Pancreas (tissue), 10 donors: Measurements from ENCODE around the gene PDZD7. TPM values are rescaled to one million over a fixed set of nuclear protein-coding genes. Genes with fewer than 3 reads are reported as not detected.

Source experiments
- ATAC-seq, 4 donors: fragments of 200-7000 bp; cut with Tn5 transposase; one replicate each; pipeline versions ENCODE4 v1.8.0 to v1.9.1; 2020; ENCODE audit warnings: mild to moderate bottlenecking in 4 of 4, moderate library complexity in 4 of 4
- DNase-seq, 6 donors: peaks; one replicate each; pipeline ENCODE4 v3.0.0-alpha.2; 2020
- FAIRE-seq: peaks from 2 replicates; lab custom pipeline; 2012; peaks lifted over from hg19 to GRCh38; lab: Jason Lieb, UNC
- H3K27ac ChIP-seq, 4 donors: fragments of 200-600 bp; sonication (generic); 1 replicate in 3 of 4; 2 replicates in 1 of 4; pipeline versions ENCODE4 v1.5.0 to v1.8.0; 2020
- H3K27me3 ChIP-seq, 4 donors: fragments of 200-600 bp; one replicate each; pipeline ENCODE4 v1.8.0; 2021
- H3K36me3 ChIP-seq, 3 donors: fragments of 200-600 bp; sonication (generic) in 1 of 3; one replicate each; pipeline versions ENCODE4 v1.5.0 to v1.8.0; 2020 to 2021
- H3K4me1 ChIP-seq, 3 donors: fragments of 200-600 bp; one replicate each; pipeline ENCODE4 v1.8.0; 2021
- H3K4me3 ChIP-seq, 4 donors: fragments of 200-600 bp; sonication (generic) in 2 of 4; one replicate each; pipeline versions ENCODE4 v1.5.0 to v1.8.0; 2020 to 2021
- H3K9me3 ChIP-seq, 4 donors: fragments of 200-600 bp; one replicate each; pipeline ENCODE4 v1.8.0; 2021
- WGBS, 2 donors: extraction: QIAGEN DNeasy Blood & Tissue Kit; methylation state at CpG; one replicate each; pipeline ENCODE4 v1.1.7; 2013; 5-methylcytosine and 5-hydroxymethylcytosine counted together
- intact Hi-C, 3 donors: fragments of 100-400 bp; cut with DNase I; formaldehyde crosslinking; loops; one replicate each; pipeline versions ENCODE4 v1.11.1 to v1.14.2; 2022
- polyA plus RNA-seq, 2 donors: library from polyadenylated mRNA; stranded (reverse); fragments of 200-250 nt; gene quantifications; one replicate each; pipeline ENCODE4 v1.2.3, GENCODE V29; 2013
- total RNA-seq, 6 donors: library from RNA; stranded (reverse); fragmentation: NEBNext Ultra II Directional in 4 of 6; extraction: Animal tissue kit (Norgen Biotek cat#: 25700) in 4 of 6; gene quantifications; one replicate each; pipeline versions ENCODE4 v1.2.1 to v1.2.4, GENCODE V29; 2021 to 2023
- TF ChIP-seq, protein P1 (sequence below), 4 donors: fragments of 200-600 bp; sonication (generic) in 3 of 4; IDR thresholded peaks; one replicate each; pipeline versions ENCODE4 v1.5.0 to v1.8.0; 2021; ENCODE audit warnings: antibody characterized with exemption in 4 of 4
- donor health status: healthy with polysubstance abuse.
- donor health status: DM: no; HTN: no; CAD: no; lungs with moderate emphysema.
- donor health status: DM: no; HTN: no; CAD: no.
- donor health status: control.
- donor health status: control.
- donor health status: Bipolar disorder and iron deficiency.
- donor health status: DM: yes; HTN: yes; CAD: no.
- donor health status: DM: no; HTN: no; CAD: no.
- donor health status: DM: no; HTN: no; CAD: no.
- donor health status: DM: yes; HTN: yes; CAD: no.

Gene PDZD7
- total and polyA plus RNA-seq, 8 donors: 0.18 to 0.99 (median 0.38) TPM

DNA sequence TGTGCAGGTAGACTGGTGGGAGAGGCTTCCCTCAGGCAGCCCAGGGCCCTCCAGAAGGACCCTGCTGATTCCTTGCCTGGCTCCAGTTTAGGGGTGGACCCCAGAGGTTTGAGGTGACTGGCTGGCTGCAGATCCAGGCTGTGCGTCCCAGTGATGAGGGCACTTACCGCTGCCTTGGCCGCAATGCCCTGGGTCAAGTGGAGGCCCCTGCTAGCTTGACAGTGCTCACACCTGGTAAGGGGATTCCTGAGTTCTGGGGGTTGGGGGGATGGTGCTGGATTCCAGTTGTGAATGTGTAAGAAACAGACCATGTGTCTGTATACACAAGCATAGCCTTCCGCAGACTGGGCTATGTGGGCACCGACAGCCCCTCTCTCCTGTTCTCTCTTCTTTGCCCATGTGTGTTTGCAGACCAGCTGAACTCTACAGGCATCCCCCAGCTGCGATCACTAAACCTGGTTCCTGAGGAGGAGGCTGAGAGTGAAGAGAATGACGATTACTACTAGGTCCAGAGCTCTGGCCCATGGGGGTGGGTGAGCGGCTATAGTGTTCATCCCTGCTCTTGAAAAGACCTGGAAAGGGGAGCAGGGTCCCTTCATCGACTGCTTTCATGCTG lies 33.6 kb upstream of the PDZD7 start:
- no peaks in the 10 kb centered on the region for H3K9me3 ChIP-seq
- H3K27ac ChIP-seq: no peak overlapping the region
- H3K27me3 ChIP-seq: no peaks in the 10 kb centered on the region
- H3K4me1 ChIP-seq: peaks cover 4 to 11% (median 6%) of the 10 kb centered on the region in 3 donors
- intact Hi-C loops: no loop called here
- WGBS, 2 donors: 82 to 84% methylated on average over 9 of the region's 9 CpGs
- ATAC-seq (no peak), DNase-seq (no peak), FAIRE-seq (no peak)
- no peak overlapping the region for H3K4me3 ChIP-seq
- TF ChIP-seq, protein P1, sequence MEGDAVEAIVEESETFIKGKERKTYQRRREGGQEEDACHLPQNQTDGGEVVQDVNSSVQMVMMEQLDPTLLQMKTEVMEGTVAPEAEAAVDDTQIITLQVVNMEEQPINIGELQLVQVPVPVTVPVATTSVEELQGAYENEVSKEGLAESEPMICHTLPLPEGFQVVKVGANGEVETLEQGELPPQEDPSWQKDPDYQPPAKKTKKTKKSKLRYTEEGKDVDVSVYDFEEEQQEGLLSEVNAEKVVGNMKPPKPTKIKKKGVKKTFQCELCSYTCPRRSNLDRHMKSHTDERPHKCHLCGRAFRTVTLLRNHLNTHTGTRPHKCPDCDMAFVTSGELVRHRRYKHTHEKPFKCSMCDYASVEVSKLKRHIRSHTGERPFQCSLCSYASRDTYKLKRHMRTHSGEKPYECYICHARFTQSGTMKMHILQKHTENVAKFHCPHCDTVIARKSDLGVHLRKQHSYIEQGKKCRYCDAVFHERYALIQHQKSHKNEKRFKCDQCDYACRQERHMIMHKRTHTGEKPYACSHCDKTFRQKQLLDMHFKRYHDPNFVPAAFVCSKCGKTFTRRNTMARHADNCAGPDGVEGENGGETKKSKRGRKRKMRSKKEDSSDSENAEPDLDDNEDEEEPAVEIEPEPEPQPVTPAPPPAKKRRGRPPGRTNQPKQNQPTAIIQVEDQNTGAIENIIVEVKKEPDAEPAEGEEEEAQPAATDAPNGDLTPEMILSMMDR (IDR thresholded peaks at IDR 0.05): no peak
- no peaks in the 10 kb centered on the region for H3K36me3 ChIP-seq

DNA sequence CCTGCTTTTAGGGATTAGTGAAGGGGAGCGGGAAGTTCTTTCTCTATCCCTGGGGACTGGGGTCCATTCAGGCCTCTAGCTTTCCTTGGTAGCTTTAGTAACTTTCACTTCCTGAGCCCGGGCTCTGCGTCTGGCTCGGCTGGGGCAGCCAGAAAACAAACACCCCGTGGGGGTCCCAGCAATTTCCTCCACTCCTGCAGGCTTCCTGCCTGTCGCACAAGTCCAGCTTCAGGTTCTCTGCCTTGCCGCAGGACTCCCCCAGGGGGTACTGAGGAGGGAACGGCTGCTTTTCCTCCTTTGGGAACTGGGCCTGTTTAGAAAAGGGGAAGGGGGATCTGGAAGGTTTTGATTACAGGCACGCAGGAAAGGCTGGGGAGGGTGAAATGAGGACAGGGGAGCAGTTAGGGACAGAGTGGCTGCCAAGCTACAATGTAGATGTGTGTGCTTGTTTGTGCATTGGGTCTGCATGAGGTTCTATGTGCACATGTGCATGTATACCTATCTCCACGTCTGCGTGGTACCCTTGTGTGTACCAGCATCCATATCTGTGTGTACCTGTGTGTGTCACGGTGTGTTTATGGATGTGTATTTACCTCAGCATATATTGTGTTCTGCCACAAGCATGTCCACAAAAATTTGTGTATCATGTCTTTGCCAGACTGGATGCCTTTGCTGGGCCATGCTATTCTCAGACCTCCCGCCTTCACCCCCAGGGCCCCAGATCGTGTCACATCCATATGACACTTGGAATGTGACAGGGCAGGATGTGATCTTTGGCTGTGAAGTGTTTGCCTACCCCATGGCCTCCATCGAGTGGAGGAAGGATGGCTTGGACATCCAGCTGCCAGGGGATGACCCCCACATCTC lies 32.9 kb upstream of the PDZD7 start:
- no peak for DNase-seq
- ATAC-seq: no peak
- 54 to 61% methylated on average over 15 of the region's 15 CpGs for WGBS, 2 donors
- no peak for FAIRE-seq
- Histone ChIP-seq H3K4me1 (peaks cover 4 to 11% (median 6%) of the 10 kb centered on the region in 3 donors), H3K9me3 (no peaks in the 10 kb centered on the region), H3K27ac (no peak overlapping the region), H3K36me3 (no peaks in the 10 kb centered on the region), H3K4me3 (no peak overlapping the region), H3K27me3 (no peaks in the 10 kb centered on the region)
- TF ChIP-seq, protein P1 (IDR thresholded peaks at IDR 0.05): no peak
- intact Hi-C loops: no loop called here

DNA sequence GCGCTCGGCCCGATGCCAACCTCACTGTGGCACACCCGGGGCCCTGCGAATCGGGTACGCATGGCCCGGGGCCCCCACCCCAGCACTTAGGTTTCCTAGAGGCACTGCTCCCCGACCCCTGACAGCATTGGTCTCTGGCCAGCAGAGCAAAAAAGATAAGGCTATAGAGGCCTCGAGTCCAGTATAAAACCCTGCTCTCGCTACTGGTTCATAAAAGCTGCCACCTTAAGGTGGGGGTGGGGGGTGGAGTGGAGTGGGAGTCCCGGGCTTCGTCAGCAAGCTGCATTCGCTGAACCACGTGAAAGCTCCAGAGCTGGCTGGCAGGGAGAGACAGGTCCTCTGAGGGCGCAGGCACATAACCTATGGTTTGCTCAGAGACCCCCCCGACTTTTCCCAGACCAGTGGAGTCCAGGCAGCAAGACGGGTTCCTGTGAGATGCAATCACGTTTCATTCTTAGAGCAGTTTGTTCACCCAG lies 32.2 kb upstream of the PDZD7 start:
- ATAC-seq (no peak), FAIRE-seq (no peak), DNase-seq (peak in 1 of 6 donors; percentile 65)
- Histone ChIP-seq H3K27me3 (no peaks in the 10 kb centered on the region), H3K27ac (no peak overlapping the region), H3K4me1 (peaks cover 4 to 11% (median 6%) of the 10 kb centered on the region in 3 donors), H3K9me3 (no peaks in the 10 kb centered on the region), H3K36me3 (no peaks in the 10 kb centered on the region), H3K4me3 (peak overlapping the region in 2 of 4 donors; percentile 22 to 40)
- WGBS, 2 donors: 22 to 28% methylated on average over 19 of the region's 19 CpGs
- intact Hi-C loops: no loop called here
- TF ChIP-seq, protein P1 (IDR thresholded peaks at IDR 0.05): no peak

DNA sequence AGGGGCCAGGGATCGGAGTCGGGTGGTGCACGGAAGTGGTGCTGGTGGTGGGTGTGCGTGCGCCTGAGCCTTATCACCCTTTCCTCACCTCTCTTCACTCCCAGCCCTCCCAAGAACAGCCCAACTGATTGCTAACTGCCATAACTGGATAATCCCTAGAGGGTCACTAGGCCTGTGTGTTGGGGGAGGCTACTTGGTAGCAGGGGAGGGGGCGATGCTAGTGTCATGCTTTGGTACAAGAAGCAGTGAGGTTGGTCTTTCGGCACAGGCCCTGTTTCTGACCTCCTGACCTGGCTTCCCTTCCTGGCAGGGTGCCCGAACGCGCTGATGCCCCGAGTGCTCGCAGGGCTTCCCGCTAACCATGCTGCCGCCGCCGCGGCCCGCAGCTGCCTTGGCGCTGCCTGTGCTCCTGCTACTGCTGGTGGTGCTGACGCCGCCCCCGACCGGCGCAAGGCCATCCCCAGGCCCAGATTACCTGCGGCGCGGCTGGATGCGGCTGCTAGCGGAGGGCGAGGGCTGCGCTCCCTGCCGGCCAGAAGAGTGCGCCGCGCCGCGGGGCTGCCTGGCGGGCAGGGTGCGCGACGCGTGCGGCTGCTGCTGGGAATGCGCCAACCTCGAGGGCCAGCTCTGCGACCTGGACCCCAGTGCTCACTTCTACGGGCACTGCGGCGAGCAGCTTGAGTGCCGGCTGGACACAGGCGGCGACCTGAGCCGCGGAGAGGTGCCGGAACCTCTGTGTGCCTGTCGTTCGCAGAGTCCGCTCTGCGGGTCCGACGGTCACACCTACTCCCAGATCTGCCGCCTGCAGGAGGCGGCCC lies 31.5 kb upstream of the PDZD7 start:
- DNase-seq (peak; percentile 49 to 87 (median 70)), FAIRE-seq (no peak), ATAC-seq (peak; percentile 19 to 41 (median 22))
- no peaks in the 10 kb centered on the region for H3K9me3 ChIP-seq
- 9 to 10% methylated on average over 54 to 63 of the region's 63 CpGs for WGBS, 2 donors
- H3K27me3 ChIP-seq: no peaks in the 10 kb centered on the region
- H3K4me1 ChIP-seq: peaks cover 4 to 11% (median 6%) of the 10 kb centered on the region in 3 donors
- TF ChIP-seq, protein P1 (IDR thresholded peaks at IDR 0.05): peak in 3 of 4 donors; percentile 32 to 55 (median 46)
- intact Hi-C loops: no loop called here
- H3K27ac ChIP-seq: no peak overlapping the region
- peak overlapping the region in 2 of 4 donors; percentile 22 to 40 for H3K4me3 ChIP-seq
- no peaks in the 10 kb centered on the region for H3K36me3 ChIP-seq
